Measurements from ENCODE around the gene OR14C36. TPM values are rescaled to one million over a fixed set of nuclear protein-coding genes. Genes with fewer than 3 reads are reported as not detected.
"Not testable (repeated sequence)": the region's sequence is repeated elsewhere in the genome, so short reads cannot be mapped to it uniquely, and the experiment has no call there.

OR14C36 gene, protein sequence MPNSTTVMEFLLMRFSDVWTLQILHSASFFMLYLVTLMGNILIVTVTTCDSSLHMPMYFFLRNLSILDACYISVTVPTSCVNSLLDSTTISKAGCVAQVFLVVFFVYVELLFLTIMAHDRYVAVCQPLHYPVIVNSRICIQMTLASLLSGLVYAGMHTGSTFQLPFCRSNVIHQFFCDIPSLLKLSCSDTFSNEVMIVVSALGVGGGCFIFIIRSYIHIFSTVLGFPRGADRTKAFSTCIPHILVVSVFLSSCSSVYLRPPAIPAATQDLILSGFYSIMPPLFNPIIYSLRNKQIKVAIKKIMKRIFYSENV
- total RNA-seq: not detected
- long read RNA-seq: 0 reads

DNA sequence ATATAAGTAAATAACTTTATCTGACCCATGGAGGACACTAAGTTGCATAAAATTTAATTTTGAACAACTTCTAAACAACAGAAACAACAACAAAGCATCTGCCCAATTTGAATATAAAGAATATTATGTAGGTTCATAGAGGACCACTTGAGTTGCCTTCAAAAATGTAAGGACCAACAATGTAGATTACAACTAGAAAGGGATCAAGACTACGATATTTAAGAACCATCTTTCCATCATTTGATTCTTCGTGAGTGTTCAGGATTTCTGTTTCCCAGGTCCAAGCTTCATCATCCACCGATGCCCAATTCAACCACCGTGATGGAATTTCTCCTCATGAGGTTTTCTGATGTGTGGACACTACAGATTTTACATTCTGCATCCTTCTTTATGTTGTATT is at the start of gene OR14C36:
Gene OR14C36, plus strand, starts transcription at position 301 of the 400 bp plus-strand sequence. Its CDS starts 0 bp downstream, at position 301.
- Histone ChIP-seq H3K36me3 (no peaks in the 10 kb centered on the region), H3K4me3 (no peak within 1 kb of the TSS), H3K9me3 (no peaks in the 10 kb centered on the region), H3K27me3 (no peaks in the 10 kb centered on the region), H3K4me1 (no peaks in the 10 kb centered on the region), H3K27ac (no peak within 1 kb of the TSS)
- TF ChIP-seq, protein P1, sequence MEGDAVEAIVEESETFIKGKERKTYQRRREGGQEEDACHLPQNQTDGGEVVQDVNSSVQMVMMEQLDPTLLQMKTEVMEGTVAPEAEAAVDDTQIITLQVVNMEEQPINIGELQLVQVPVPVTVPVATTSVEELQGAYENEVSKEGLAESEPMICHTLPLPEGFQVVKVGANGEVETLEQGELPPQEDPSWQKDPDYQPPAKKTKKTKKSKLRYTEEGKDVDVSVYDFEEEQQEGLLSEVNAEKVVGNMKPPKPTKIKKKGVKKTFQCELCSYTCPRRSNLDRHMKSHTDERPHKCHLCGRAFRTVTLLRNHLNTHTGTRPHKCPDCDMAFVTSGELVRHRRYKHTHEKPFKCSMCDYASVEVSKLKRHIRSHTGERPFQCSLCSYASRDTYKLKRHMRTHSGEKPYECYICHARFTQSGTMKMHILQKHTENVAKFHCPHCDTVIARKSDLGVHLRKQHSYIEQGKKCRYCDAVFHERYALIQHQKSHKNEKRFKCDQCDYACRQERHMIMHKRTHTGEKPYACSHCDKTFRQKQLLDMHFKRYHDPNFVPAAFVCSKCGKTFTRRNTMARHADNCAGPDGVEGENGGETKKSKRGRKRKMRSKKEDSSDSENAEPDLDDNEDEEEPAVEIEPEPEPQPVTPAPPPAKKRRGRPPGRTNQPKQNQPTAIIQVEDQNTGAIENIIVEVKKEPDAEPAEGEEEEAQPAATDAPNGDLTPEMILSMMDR (IDR thresholded peaks at IDR 0.05): no peak
- intact Hi-C loops (cut with DNase I): no loop called here
- DNase-seq (no peak), ATAC-seq (no peak)

- intact Hi-C loops (cut with DNase I): no loop called here
- Histone ChIP-seq H3K4me1 (no peaks in the 10 kb centered on the region), H3K9me3 (no peaks in the 10 kb centered on the region), H3K36me3 (no peaks in the 10 kb centered on the region), H3K4me3 (no peak within 1 kb of the TSS), H3K27ac (no peak within 1 kb of the TSS), H3K27me3 (no peaks in the 10 kb centered on the region)
- DNase-seq: no peak
- TF ChIP-seq, protein P1 (IDR thresholded peaks at IDR 0.05): no peak
- no peak for ATAC-seq
Measured at GRCh38 chr1:248303324-248303723, 45.3 kb upstream of the OR14C36 start, which contains the start of gene OR2T12. OR2T12 (minus strand) TSS chr1:248303424; CDS start chr1:248295578, 7,846 bp downstream.

GRCh38 chr1:248305672-248306071 is 42.9 kb upstream of the OR14C36 start:
- intact Hi-C loops (cut with DNase I); H3K9me3 ChIP-seq; H3K27me3 ChIP-seq; DNase-seq; H3K4me3 ChIP-seq; H3K4me1 ChIP-seq; H3K36me3 ChIP-seq; ATAC-seq; H3K27ac ChIP-seq: not testable (repeated sequence)

GRCh38 chr1:248306103-248306502 is 42.5 kb upstream of the OR14C36 start:
- intact Hi-C loops (cut with DNase I): no loop called here
- H3K4me1 ChIP-seq: no peaks in the 10 kb centered on the region
- TF ChIP-seq, protein P1 (IDR thresholded peaks at IDR 0.05): no peak
- ATAC-seq (no peak), DNase-seq (no peak)
- H3K27ac ChIP-seq: no peak overlapping the region
- no peak overlapping the region for H3K4me3 ChIP-seq
- no peaks in the 10 kb centered on the region for H3K36me3 ChIP-seq
- H3K27me3 ChIP-seq: no peaks in the 10 kb centered on the region
- no peaks in the 10 kb centered on the region for H3K9me3 ChIP-seq

DNA sequence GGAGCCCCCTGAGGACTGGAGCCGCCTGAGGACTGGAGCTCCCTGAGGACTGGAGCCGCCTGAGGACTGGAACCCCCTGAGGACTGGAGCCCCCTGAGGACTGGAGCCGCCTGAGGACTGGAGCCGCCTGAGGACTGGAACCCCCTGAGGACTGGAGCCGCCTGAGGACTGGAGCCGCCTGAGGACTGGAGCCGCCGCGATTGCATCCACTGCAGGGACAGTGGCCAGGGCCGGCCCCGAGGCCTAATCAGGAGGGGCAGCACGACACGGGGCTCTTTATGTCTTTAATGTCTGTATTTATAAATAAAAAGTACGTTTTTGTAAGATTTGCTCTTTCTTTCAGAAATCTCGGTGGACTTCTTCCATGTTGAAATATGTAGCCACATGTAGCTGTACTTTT is 41.8 kb upstream of the OR14C36 start:
- H3K27me3 ChIP-seq; H3K36me3 ChIP-seq; ATAC-seq; DNase-seq; H3K4me3 ChIP-seq; H3K9me3 ChIP-seq; intact Hi-C loops (cut with DNase I); H3K27ac ChIP-seq; H3K4me1 ChIP-seq: not testable (repeated sequence)

GRCh38 chr1:248316796-248317195 is 31.8 kb upstream of the OR14C36 start:
- Histone ChIP-seq H3K27me3 (no peaks in the 10 kb centered on the region), H3K9me3 (no peaks in the 10 kb centered on the region), H3K36me3 (no peaks in the 10 kb centered on the region), H3K4me3 (no peak overlapping the region), H3K27ac (no peak overlapping the region), H3K4me1 (no peaks in the 10 kb centered on the region)
- intact Hi-C loops (cut with DNase I): no loop called here
- DNase-seq: no peak
- TF ChIP-seq, protein P1 (IDR thresholded peaks at IDR 0.05): no peak
- no peak for ATAC-seq
